MM.1S (cell line): ENCODE measurements around the gene PARVA.

Experiments
- DNase-seq: peaks from one replicate; pipeline ENCODE4 v3.0.0-alpha.2; 2015
- H2AFZ ChIP-seq: fragments of 300-600 bp; sonication (generic); 2 replicates; pipeline ENCODE4 v1.6.0; 2016; ENCODE audit warnings: antibody characterized with exemption, low read length
- H3F3A ChIP-seq: fragments of 300-600 bp; sonication (generic); 2 replicates; pipeline ENCODE4 v1.6.1; 2016; ENCODE audit warnings: mild to moderate bottlenecking, antibody characterized with exemption, low read length, moderate library complexity, mixed read lengths; ENCODE audit not compliant: insufficient read depth
- H3K27ac ChIP-seq: fragments of 300-600 bp; sonication (generic); 2 replicates; pipeline ENCODE4 v1.5.1; 2016; ENCODE audit warnings: mild to moderate bottlenecking, low read length
- H3K27me3 ChIP-seq: fragments of 300-600 bp; sonication (generic); replicated peaks from 2 replicates; pipeline ENCODE4 v1.6.0; 2016; ENCODE audit warnings: low read length; ENCODE audit not compliant: insufficient read depth
- H3K36me3 ChIP-seq: fragments of 300-600 bp; sonication (generic); replicated peaks from 2 replicates; pipeline ENCODE4 v1.6.1; 2016; ENCODE audit warnings: mild to moderate bottlenecking, low read length, mixed read lengths; ENCODE audit not compliant: insufficient read depth
- H3K4me1 ChIP-seq: fragments of 300-600 bp; sonication (generic); 2 replicates; pipeline ENCODE4 v1.6.1; 2016; ENCODE audit warnings: low read length, mixed read lengths
- H3K4me2 ChIP-seq: fragments of 300-600 bp; sonication (generic); 2 replicates; pipeline ENCODE4 v1.6.0; 2016; ENCODE audit warnings: low read depth, low read length
- H3K4me3 ChIP-seq: fragments of 300-600 bp; sonication (generic); 2 replicates; pipeline ENCODE4 v1.5.1; 2016; ENCODE audit warnings: low read length, mixed read lengths
- H3K79me2 ChIP-seq: fragments of 300-600 bp; sonication (generic); 2 replicates; pipeline ENCODE4 v1.6.1; 2016; ENCODE audit warnings: mixed run types, low read length, mixed read lengths
- H3K9ac ChIP-seq: fragments of 300-600 bp; sonication (generic); 2 replicates; pipeline ENCODE4 v1.6.1; 2016; ENCODE audit warnings: low read length, mixed read lengths
- H3K9me2 ChIP-seq: fragments of 300-600 bp; sonication (generic); replicated peaks from 2 replicates; pipeline ENCODE4 v1.6.1; 2016; ENCODE audit warnings: mild to moderate bottlenecking, low read length, mixed read lengths; ENCODE audit not compliant: insufficient read depth
- H3K9me3 ChIP-seq: fragments of 300-600 bp; sonication (generic); replicated peaks from 2 replicates; pipeline ENCODE4 v1.6.1; 2016; ENCODE audit warnings: mild to moderate bottlenecking, low read length, mixed read lengths; ENCODE audit not compliant: insufficient read depth
- H4K20me1 ChIP-seq: fragments of 300-600 bp; sonication (generic); 2 replicates; pipeline ENCODE4 v1.6.1; 2016; ENCODE audit warnings: mild to moderate bottlenecking, low read length, moderate library complexity, mixed read lengths; ENCODE audit not compliant: insufficient read depth
- EZH2 ChIP-seq: fragments of 300-600 bp; sonication (generic); optimal IDR thresholded peaks from 2 replicates; pipeline ENCODE3; 2017; ENCODE audit warnings: low read depth, mild to moderate bottlenecking, antibody characterized with exemption, low read length, mixed read lengths
- EZH2phosphoT487 ChIP-seq: fragments of 300-600 bp; sonication (generic); IDR thresholded peaks from 2 replicates; pipeline ENCODE4 v1.6.1; 2018; ENCODE audit warnings: antibody characterized with exemption, low read length
- TF ChIP-seq, protein P1 (sequence below): fragments of 300-600 bp; sonication (generic); IDR thresholded peaks from 2 replicates; pipeline ENCODE4 v1.5.1; 2016; ENCODE audit warnings: antibody characterized with exemption, low read length, mixed read lengths

The PARVA gene

DNA sequence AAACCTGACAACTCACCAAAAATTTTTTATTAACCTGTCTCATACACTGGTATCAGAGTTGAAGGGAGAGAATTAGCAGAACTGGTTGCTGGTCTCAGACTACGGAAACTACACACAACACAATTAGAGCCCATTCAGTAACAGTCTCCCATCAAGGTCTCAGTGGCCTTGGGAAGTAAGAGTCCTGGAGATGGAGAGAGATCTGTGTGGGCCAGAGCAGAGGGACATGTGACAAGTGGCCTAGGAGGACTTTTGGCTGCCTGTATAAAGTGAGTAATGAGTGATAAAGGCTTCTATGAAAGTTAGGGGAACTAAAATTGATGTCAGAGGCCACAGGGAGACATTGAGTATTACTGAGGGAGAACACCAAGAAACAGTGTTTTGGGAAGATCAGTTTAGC, 58.9 kb downstream of the PARVA start:
- H4K20me1 ChIP-seq, result no peaks in the 10 kb centered on the region
- H3K27ac ChIP-seq, result no peak overlapping the region
- H3K27me3 ChIP-seq, result no peaks in the 10 kb centered on the region
- DNase-seq, result no peak
- no peaks in the 10 kb centered on the region for H3K9me2 ChIP-seq
- H3K4me3 ChIP-seq, result no peak overlapping the region
- no peaks in the 10 kb centered on the region for H3F3A ChIP-seq
- no peak overlapping the region for H2AFZ ChIP-seq
- H3K9ac ChIP-seq, result no peak overlapping the region
- no peaks in the 10 kb centered on the region for H3K9me3 ChIP-seq
- TF ChIP-seq EZH2phosphoT487 (no peak), EZH2 (no peak)
- TF ChIP-seq, protein P1, sequence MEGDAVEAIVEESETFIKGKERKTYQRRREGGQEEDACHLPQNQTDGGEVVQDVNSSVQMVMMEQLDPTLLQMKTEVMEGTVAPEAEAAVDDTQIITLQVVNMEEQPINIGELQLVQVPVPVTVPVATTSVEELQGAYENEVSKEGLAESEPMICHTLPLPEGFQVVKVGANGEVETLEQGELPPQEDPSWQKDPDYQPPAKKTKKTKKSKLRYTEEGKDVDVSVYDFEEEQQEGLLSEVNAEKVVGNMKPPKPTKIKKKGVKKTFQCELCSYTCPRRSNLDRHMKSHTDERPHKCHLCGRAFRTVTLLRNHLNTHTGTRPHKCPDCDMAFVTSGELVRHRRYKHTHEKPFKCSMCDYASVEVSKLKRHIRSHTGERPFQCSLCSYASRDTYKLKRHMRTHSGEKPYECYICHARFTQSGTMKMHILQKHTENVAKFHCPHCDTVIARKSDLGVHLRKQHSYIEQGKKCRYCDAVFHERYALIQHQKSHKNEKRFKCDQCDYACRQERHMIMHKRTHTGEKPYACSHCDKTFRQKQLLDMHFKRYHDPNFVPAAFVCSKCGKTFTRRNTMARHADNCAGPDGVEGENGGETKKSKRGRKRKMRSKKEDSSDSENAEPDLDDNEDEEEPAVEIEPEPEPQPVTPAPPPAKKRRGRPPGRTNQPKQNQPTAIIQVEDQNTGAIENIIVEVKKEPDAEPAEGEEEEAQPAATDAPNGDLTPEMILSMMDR, result no peak
- H3K4me1 ChIP-seq, result peaks cover 20% of the 10 kb centered on the region
- no peaks in the 10 kb centered on the region for H3K36me3 ChIP-seq
- H3K79me2 ChIP-seq, result no peaks in the 10 kb centered on the region
- no peak overlapping the region for H3K4me2 ChIP-seq

DNA sequence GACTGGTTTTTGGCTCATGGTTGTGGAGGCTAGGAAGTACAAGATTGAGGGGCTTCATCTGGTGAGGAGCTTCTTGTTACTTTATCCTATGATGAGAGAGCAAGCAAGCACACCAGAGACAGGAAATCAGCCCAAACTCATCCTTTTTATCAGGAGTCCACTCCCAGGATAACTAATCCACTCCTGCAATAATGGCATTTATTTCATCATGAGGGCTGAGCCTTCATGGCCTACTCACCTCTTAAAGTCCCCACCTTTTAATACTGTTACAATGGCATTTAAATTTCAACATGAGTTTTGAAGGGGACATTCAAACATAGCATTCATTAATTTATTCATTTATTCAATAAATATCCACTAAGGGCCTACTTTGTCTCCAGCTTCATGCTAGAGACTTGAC, 60.9 kb downstream of the PARVA start:
- no peak for DNase-seq
- no peaks in the 10 kb centered on the region for H3F3A ChIP-seq
- H3K27ac ChIP-seq, result no peak overlapping the region
- H3K4me1 ChIP-seq, result peaks cover 20% of the 10 kb centered on the region
- H2AFZ ChIP-seq, result no peak overlapping the region
- H3K79me2 ChIP-seq, result no peaks in the 10 kb centered on the region
- TF ChIP-seq EZH2phosphoT487, result no peak
- TF ChIP-seq, protein P1, result no peak
- no peak for TF ChIP-seq EZH2
- H3K4me2 ChIP-seq, result no peak overlapping the region
- no peak overlapping the region for H3K9ac ChIP-seq
- no peaks in the 10 kb centered on the region for H3K9me3 ChIP-seq
- no peaks in the 10 kb centered on the region for H3K36me3 ChIP-seq
- H3K27me3 ChIP-seq, result no peaks in the 10 kb centered on the region
- H3K4me3 ChIP-seq, result no peak overlapping the region
- no peaks in the 10 kb centered on the region for H3K9me2 ChIP-seq
- no peaks in the 10 kb centered on the region for H4K20me1 ChIP-seq

DNA sequence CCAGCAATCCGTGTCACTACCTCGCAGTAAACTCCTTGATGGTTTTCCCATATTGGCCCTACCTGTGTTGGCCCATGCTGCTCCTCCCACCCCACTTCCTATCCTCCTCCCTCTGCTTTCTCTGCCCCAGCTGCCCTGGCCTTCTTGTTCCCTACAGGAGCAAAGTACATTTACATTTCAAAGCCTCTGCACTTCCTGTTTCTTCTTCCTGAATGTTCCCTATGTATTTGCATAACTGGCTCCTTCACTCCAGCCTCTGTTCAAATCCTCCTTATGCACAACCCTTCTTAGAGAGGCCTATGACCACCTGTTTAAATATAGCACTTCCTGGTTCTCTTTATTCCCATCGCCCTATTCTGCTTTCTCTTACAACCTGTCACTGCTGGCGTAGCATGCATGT, 62.2 kb downstream of the PARVA start:
- Histone ChIP-seq H3K4me3 (no peak overlapping the region), H3K79me2 (no peaks in the 10 kb centered on the region)

More for the DNA sequence above, 62.2 kb downstream of the PARVA start:
- no peak for DNase-seq
- Histone ChIP-seq H3K27me3 (no peaks in the 10 kb centered on the region), H3K4me1 (peaks cover 20% of the 10 kb centered on the region), H2AFZ (no peak overlapping the region), H3K9me2 (no peaks in the 10 kb centered on the region), H3F3A (no peaks in the 10 kb centered on the region), H3K36me3 (no peaks in the 10 kb centered on the region), H3K9ac (no peak overlapping the region), H4K20me1 (no peaks in the 10 kb centered on the region), H3K27ac (no peak overlapping the region), H3K4me2 (no peak overlapping the region), H3K9me3 (no peaks in the 10 kb centered on the region)
- TF ChIP-seq EZH2, result no peak
- no peak for TF ChIP-seq EZH2phosphoT487
- TF ChIP-seq, protein P1, result no peak
